BJ (cell line): Measurements from ENCODE around the gene NFAT5. TPM values are rescaled to one million over a fixed set of nuclear protein-coding genes. Genes with fewer than 3 reads are reported as not detected.
"Not testable (repeated sequence)": the region's sequence is repeated elsewhere in the genome, so short reads cannot be mapped to it uniquely, and the experiment has no call there.

Experiments
- CTCF ChIA-PET: fragments of 350-600 bp; formaldehyde crosslinking; extraction: SDS; loops from one replicate; lab custom pipeline; 2021; ENCODE audit warnings: antibody characterized with exemption, inconsistent platforms; lab: Yijun Ruan, JAX
- POLR2A ChIA-PET: fragments of 300-600 bp; sonication (Branson Sonifier 250); formaldehyde crosslinking; extraction: SDS; loops from one replicate; lab custom pipeline; 2021; ENCODE audit warnings: antibody characterized with exemption; lab: Charles Lee
- DNase-seq: peaks from one replicate; pipeline ENCODE4 v3.0.0-alpha.2; 2011; ENCODE audit warnings: low read depth
- H3K27me3 ChIP-seq: 2 replicates; pipeline ENCODE4 v1.6.0; 2011; ENCODE audit warnings: low read length; ENCODE audit not compliant: control insufficient read depth, insufficient read depth
- H3K36me3 ChIP-seq: 2 replicates; pipeline ENCODE4 v1.5.1; 2011; ENCODE audit warnings: low read length; ENCODE audit not compliant: control insufficient read depth, insufficient read depth
- H3K4me3 ChIP-seq: 2 replicates; pipeline ENCODE4 v1.5.1; 2011; ENCODE audit warnings: low read depth, mild to moderate bottlenecking, control low read depth, low read length
- polyA plus RNA-seq: library from polyadenylated mRNA; depleted of rRNA; stranded (reverse); fragments of >200 nt; gene quantifications from 2 replicates; pipeline ENCODE4 v1.2.3, GENCODE V29; 2011
- TF ChIP-seq, protein P1 (sequence below): IDR thresholded peaks from 2 replicates; pipeline ENCODE4 v1.5.1; 2011; ENCODE audit warnings: low read depth, mild to moderate bottlenecking, control low read depth, inconsistent platforms, low read length, moderate library complexity; ENCODE audit not compliant: insufficient read depth

NFAT5 gene
- polyA plus RNA-seq, 1 experiment: 29.6 TPM

DNA sequence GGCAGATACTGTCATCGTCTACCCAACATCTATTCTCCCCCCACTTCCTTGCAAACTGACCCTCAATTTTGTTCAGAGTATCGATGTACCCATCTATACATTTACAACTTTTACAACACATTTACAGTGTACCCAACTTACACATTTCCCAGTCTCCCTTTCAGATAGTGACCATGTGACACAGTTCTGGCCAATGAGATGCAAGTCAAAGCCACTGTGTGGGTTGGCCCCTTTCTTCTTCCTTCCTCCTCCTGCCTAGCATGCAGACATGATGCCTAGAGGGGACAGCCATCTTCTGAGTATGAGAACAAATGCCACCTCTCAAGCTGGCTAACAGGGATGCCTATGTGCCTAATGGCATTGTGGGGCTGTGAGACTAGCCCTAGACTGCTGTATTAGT lies 11.3 kb upstream of the NFAT5 start:
- CTCF ChIA-PET: interaction anchor here (1.3 kb wide), 1 partner anchor 14 kb away, joined by 4 read pairs; no protein-coding TSS in a partner anchor
- no peak overlapping the region for H3K4me3 ChIP-seq

GRCh38 chr16:69555437-69555836 lies 10.3 kb upstream of the NFAT5 start:
- TF ChIP-seq, protein P1, sequence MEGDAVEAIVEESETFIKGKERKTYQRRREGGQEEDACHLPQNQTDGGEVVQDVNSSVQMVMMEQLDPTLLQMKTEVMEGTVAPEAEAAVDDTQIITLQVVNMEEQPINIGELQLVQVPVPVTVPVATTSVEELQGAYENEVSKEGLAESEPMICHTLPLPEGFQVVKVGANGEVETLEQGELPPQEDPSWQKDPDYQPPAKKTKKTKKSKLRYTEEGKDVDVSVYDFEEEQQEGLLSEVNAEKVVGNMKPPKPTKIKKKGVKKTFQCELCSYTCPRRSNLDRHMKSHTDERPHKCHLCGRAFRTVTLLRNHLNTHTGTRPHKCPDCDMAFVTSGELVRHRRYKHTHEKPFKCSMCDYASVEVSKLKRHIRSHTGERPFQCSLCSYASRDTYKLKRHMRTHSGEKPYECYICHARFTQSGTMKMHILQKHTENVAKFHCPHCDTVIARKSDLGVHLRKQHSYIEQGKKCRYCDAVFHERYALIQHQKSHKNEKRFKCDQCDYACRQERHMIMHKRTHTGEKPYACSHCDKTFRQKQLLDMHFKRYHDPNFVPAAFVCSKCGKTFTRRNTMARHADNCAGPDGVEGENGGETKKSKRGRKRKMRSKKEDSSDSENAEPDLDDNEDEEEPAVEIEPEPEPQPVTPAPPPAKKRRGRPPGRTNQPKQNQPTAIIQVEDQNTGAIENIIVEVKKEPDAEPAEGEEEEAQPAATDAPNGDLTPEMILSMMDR: no peak
- POLR2A ChIA-PET: no interaction called here
- no peaks in the 10 kb centered on the region for H3K36me3 ChIP-seq
- no peaks in the 10 kb centered on the region for H3K27me3 ChIP-seq
- no peak for DNase-seq
- CTCF ChIA-PET: interaction anchor here (1.2 to 2.0 kb wide), 3 partner anchors 12 to 158 kb away, joined by 4 read pairs; no protein-coding TSS in a partner anchor
- no peak overlapping the region for H3K4me3 ChIP-seq

More for the DNA sequence above, 11.3 kb upstream of the NFAT5 start:
- Histone ChIP-seq H3K27me3 (no peaks in the 10 kb centered on the region), H3K36me3 (no peaks in the 10 kb centered on the region)
- TF ChIP-seq, protein P1: no peak
- no peak for DNase-seq
- POLR2A ChIA-PET: no interaction called here

- ChIA-PET POLR2A (no interaction called here), CTCF (interaction anchor here (1.2 to 2.0 kb wide), 3 partner anchors 13 to 158 kb away, joined by 4 read pairs; no protein-coding TSS in a partner anchor)
- TF ChIP-seq, protein P1: no peak
- Histone ChIP-seq H3K4me3 (no peak overlapping the region), H3K36me3 (no peaks in the 10 kb centered on the region), H3K27me3 (no peaks in the 10 kb centered on the region)
- DNase-seq: no peak
Observed at GRCh38 chr16:69555867-69556266, 9.9 kb upstream of the NFAT5 start.

DNA sequence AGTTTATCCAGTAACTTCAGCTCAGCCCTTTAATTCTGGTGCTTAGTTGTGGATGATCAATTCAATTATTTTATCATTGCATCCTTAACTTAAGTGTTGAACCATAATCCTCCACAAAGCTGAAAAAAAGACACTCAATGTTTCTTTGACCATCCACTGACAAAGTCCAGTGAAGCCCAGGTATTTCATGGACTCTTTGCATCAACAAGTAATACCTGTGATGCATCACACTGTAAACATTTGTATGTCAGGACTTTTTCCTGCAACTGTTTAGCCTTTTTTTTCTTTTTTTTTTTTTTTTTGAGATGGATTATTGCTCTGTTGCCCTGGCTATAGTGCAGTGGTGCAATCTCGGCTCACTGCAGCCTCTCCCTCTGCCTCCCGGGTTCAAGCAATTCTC lies 6.6 kb upstream of the NFAT5 start:
- ChIA-PET POLR2A (no interaction called here), CTCF (interaction anchor here (0.7 to 1.4 kb wide), 2 partner anchors 16 to 295 kb away, joined by 3 to 5 read pairs; no protein-coding TSS in a partner anchor)
- DNase-seq: no peak
- Histone ChIP-seq H3K27me3 (no peaks in the 10 kb centered on the region), H3K4me3 (no peak overlapping the region), H3K36me3 (no peaks in the 10 kb centered on the region)
- TF ChIP-seq, protein P1: no peak

DNA sequence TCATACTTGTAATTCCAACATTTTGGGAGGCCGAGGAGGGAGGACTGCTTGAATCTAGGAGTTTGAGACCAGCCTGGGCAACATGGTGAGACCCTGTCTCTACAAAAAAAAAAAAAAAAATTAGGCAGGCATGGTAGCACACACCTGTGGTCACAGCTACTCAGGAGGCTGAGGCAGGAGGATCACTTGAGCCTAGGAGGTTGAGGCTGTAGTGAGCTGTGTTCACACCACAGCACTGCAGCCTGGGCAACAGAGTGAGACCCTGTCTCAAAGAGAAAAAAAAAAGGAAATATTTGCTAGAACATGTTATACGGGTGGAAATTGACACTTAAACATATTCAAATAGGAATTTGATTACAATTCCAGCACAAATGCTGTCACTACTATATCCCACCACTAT lies 4.4 kb upstream of the NFAT5 start:
- H3K36me3 ChIP-seq, DNase-seq, H3K4me3 ChIP-seq, H3K27me3 ChIP-seq, CTCF ChIA-PET, POLR2A ChIA-PET: not testable (repeated sequence)

GRCh38 chr16:69561901-69562300 lies 3.9 kb upstream of the NFAT5 start:
- H3K27me3 ChIP-seq: no peaks in the 10 kb centered on the region
- ChIA-PET POLR2A (no interaction called here), CTCF (no interaction called here)
- no peak for DNase-seq
- TF ChIP-seq, protein P1: no peak
- no peak overlapping the region for H3K4me3 ChIP-seq
- no peaks in the 10 kb centered on the region for H3K36me3 ChIP-seq
